Measurements from ENCODE around the gene PALD1. TPM values are rescaled to one million over a fixed set of nuclear protein-coding genes. Genes with fewer than 3 reads are reported as not detected.

Gene PALD1
- total RNA-seq, 6 experiments from 2014 or later: 0.81 to 2.9 (median 1.3) TPM

DNA sequence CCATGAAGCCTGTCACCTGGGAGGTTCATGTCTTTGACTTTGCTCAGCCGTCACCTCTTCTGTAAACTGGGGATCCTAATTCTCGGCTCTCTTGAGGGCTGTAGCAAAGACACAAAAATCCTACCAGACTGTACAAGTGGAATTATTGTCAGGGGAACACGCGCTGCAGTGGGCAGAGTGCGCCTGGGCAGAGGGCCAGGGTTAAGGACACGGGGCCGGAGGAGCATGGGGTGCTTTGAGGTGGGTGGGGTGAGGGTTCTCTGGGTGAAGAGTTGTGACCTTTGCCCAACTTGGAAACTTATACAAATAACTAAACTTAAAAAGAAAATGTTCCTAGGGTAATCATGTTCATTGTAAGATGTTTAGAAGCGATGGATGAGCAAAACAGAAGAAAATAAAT lies 36.0 kb downstream of the PALD1 start:
- Histone ChIP-seq H3K4me3 (no peak overlapping the region), H3K27ac (no peak overlapping the region), H3K9me3 (no peaks in the 10 kb centered on the region), H3K36me3 (no peaks in the 10 kb centered on the region), H3K4me1 (no peaks in the 10 kb centered on the region), H3K27me3 (no peaks in the 10 kb centered on the region)
- intact Hi-C loops (cut with DNase I): no loop called here
- no peak for DNase-seq
- no peak for TF ChIP-seq POLR2A (IDR thresholded peaks at IDR 0.05)
- TF ChIP-seq, protein P1, sequence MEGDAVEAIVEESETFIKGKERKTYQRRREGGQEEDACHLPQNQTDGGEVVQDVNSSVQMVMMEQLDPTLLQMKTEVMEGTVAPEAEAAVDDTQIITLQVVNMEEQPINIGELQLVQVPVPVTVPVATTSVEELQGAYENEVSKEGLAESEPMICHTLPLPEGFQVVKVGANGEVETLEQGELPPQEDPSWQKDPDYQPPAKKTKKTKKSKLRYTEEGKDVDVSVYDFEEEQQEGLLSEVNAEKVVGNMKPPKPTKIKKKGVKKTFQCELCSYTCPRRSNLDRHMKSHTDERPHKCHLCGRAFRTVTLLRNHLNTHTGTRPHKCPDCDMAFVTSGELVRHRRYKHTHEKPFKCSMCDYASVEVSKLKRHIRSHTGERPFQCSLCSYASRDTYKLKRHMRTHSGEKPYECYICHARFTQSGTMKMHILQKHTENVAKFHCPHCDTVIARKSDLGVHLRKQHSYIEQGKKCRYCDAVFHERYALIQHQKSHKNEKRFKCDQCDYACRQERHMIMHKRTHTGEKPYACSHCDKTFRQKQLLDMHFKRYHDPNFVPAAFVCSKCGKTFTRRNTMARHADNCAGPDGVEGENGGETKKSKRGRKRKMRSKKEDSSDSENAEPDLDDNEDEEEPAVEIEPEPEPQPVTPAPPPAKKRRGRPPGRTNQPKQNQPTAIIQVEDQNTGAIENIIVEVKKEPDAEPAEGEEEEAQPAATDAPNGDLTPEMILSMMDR (IDR thresholded peaks at IDR 0.05): no peak
- 70% methylated on average over 8 of the region's 8 CpGs for WGBS (ENCODE audit: insufficient coverage, low coverage, low lambda C conversion rate, missing lambda C conversion rate)
- no peak for ATAC-seq

DNA sequence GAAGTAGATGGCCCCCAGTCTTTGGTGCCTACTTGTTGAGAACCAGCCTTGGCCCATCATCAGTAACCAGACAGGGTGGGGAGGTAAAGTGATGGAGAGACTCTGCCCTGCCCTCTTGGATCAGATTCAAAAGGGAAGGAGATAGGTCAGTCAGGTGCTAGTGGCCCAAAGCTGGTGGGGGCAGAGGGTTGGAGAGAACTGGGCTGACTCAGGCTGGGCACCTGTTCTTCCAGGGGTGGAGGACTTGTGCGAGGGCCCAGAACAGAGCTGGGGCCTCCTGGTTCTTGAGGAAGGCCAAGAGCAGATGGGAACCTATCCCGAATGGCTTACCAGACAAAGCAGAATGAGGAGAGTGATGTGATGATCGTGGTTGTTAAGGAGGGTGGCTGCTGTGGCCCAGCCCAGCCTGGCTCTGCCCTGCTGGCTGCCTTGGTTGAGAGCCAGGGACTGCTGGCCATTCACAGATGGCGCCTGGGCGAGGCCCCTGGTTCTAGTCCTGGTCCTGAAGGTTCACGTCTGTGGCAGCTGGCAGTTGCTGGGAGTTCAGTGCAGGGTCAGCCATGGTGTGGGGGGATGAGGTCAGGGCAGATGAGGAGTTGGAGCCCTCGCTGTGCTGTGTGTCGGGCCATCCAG lies 36.6 kb downstream of the PALD1 start:
- DNase-seq: no peak
- intact Hi-C loops (cut with DNase I): no loop called here
- no peak for TF ChIP-seq POLR2A (IDR thresholded peaks at IDR 0.05)
- TF ChIP-seq, protein P1 (IDR thresholded peaks at IDR 0.05): no peak
- peak in 1 of 4 donors; percentile 9 for ATAC-seq
- Histone ChIP-seq H3K4me3 (no peak overlapping the region), H3K36me3 (no peaks in the 10 kb centered on the region), H3K4me1 (no peaks in the 10 kb centered on the region), H3K9me3 (no peaks in the 10 kb centered on the region), H3K27ac (no peak overlapping the region), H3K27me3 (no peaks in the 10 kb centered on the region)
- 70% methylated on average over 2 of the region's 8 CpGs for WGBS (ENCODE audit: insufficient coverage, low coverage, low lambda C conversion rate, missing lambda C conversion rate)

DNA sequence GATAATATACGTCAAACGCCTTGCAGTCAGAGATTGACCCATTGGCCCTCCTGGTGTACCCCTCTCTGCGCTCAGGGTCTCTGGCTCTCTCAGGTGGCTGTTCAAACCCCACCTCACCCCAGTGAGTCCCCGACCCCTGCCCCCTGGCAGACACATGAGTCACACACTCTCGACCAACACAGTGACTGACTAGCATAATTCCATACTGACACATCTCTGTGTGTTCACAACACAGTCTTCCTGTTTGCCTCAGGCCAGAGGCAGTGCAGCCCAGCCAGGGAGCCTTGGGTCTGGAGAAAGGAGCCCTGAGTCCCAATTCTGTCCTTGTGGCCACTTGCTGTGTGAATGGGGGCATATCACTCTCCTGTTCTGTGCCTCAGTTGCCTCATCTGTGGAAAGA lies 40.1 kb downstream of the PALD1 start:
- no peak overlapping the region for H3K27ac ChIP-seq
- H3K9me3 ChIP-seq: no peaks in the 10 kb centered on the region
- no peak for ATAC-seq
- intact Hi-C loops (cut with DNase I): no loop called here
- H3K36me3 ChIP-seq: no peaks in the 10 kb centered on the region
- TF ChIP-seq, protein P1 (IDR thresholded peaks at IDR 0.05): no peak
- no peaks in the 10 kb centered on the region for H3K4me1 ChIP-seq
- WGBS (ENCODE audit: insufficient coverage, low coverage, low lambda C conversion rate, missing lambda C conversion rate): 56% methylated on average over 4 of the region's 5 CpGs
- H3K4me3 ChIP-seq: no peak overlapping the region
- no peaks in the 10 kb centered on the region for H3K27me3 ChIP-seq
- DNase-seq: no peak

DNA sequence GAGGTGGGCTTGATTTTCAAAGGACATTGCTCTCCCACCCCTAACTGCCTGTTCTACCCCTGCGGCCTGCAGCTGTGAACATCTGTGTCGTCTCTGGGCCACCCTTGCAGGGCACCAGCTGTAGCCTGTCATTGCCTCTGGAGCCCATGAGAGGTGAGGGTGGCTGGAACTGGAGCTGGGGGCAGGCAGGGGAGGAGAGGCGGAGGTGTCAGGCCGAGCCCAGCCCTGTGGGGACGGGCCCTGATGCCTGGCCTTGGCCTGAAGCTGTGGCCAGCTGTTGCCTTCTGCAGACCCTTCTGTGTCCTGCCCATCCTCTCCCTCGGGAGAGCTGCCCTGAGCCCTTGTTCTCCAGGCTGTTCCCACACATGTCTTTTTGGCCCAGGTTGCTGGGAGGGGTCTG lies 44.5 kb downstream of the PALD1 start:
- Histone ChIP-seq H3K4me1 (no peaks in the 10 kb centered on the region), H3K4me3 (no peak overlapping the region), H3K36me3 (no peaks in the 10 kb centered on the region), H3K27ac (no peak overlapping the region), H3K9me3 (no peaks in the 10 kb centered on the region), H3K27me3 (no peaks in the 10 kb centered on the region)
- DNase-seq (no peak), ATAC-seq (no peak)
- TF ChIP-seq POLR2A (IDR thresholded peaks at IDR 0.05): no peak
- TF ChIP-seq, protein P1 (IDR thresholded peaks at IDR 0.05): no peak
- intact Hi-C loops (cut with DNase I): no loop called here
- WGBS (ENCODE audit: insufficient coverage, low coverage, low lambda C conversion rate, missing lambda C conversion rate): 67% methylated on average over 5 of the region's 6 CpGs

DNA sequence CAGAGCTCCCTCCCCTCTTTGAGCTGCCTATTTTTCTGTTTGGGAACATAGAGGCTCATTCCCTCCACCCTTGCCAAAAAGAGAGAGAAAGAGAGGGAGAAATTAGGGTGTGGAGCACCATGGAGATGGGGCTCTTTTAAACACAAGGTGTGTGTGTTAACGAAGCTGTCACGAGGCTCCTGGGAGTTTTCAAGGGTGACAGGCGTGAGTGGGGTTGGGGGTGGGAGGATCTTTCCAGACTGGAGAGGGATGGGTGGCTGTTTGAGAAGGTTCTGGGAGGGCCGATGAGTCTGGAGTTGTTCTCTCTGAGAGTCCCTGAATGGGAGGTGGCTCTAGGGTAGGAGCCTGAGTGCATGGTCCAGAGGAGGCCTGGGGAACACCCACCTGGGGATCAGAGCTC lies 45.0 kb downstream of the PALD1 start:
- intact Hi-C loops (cut with DNase I): no loop called here
- Histone ChIP-seq H3K4me3 (no peak overlapping the region), H3K27me3 (no peaks in the 10 kb centered on the region), H3K36me3 (no peaks in the 10 kb centered on the region), H3K9me3 (no peaks in the 10 kb centered on the region), H3K27ac (no peak overlapping the region), H3K4me1 (no peaks in the 10 kb centered on the region)
- 57% methylated on average over 2 of the region's 4 CpGs for WGBS (ENCODE audit: insufficient coverage, low coverage, low lambda C conversion rate, missing lambda C conversion rate)
- no peak for TF ChIP-seq POLR2A (IDR thresholded peaks at IDR 0.05)
- TF ChIP-seq, protein P1 (IDR thresholded peaks at IDR 0.05): no peak
- ATAC-seq (no peak), DNase-seq (no peak)

Data from right lobe of liver (tissue), 6 donors.